Lung (tissue), 13 donors: Measurements from ENCODE around the gene TBC1D8. TPM values are rescaled to one million over a fixed set of nuclear protein-coding genes. Genes with fewer than 3 reads are reported as not detected.

Source experiments
- ATAC-seq: fragments of 200-7000 bp; cut with Tn5 transposase; one replicate; pipeline ENCODE4 v1.9.1; 2020; ENCODE audit warnings: moderate number of reproducible peaks; ENCODE audit not compliant: insufficient read depth, low FRiP score
- DNase-seq, 3 donors: peaks; one replicate each; pipeline ENCODE4 v3.0.0-alpha.2; 2013 to 2017
- H3K27ac ChIP-seq, 2 donors: one replicate each; pipeline ENCODE4 v1.5.1; 2013; ENCODE audit warnings: mild to moderate bottlenecking in 2 of 2, moderate library complexity in 2 of 2, control low read depth in 1 of 2, inconsistent platforms in 1 of 2, low read depth in 1 of 2, low read length in 1 of 2
- H3K27me3 ChIP-seq, 3 donors: one replicate each; pipeline ENCODE4 v1.5.1; 2013; ENCODE audit warnings: low read length in 2 of 3; ENCODE audit not compliant: control insufficient read depth in 3 of 3, insufficient read depth in 3 of 3
- H3K36me3 ChIP-seq, 4 donors: one replicate each; pipeline ENCODE4 v1.5.1; 2013; ENCODE audit warnings: low read length in 4 of 4, mild to moderate bottlenecking in 1 of 4, moderate library complexity in 1 of 4; ENCODE audit not compliant: control insufficient read depth in 4 of 4, insufficient read depth in 4 of 4
- H3K4me1 ChIP-seq, 5 donors: one replicate each; pipeline ENCODE4 v1.5.1; 2013; ENCODE audit warnings: low read length in 5 of 5, mild to moderate bottlenecking in 2 of 5, moderate library complexity in 1 of 5; ENCODE audit not compliant: control insufficient read depth in 5 of 5, insufficient read depth in 5 of 5
- H3K4me3 ChIP-seq: one replicate; pipeline ENCODE4 v1.5.1; 2013; ENCODE audit warnings: mild to moderate bottlenecking, control low read depth, moderate library complexity
- H3K9ac ChIP-seq, 2 donors: one replicate each; pipeline ENCODE4 v1.5.1; 2013; ENCODE audit warnings: low read length in 2 of 2, control low read depth in 1 of 2; ENCODE audit not compliant: insufficient read depth in 1 of 2
- H3K9me3 ChIP-seq, 4 donors: one replicate each; pipeline ENCODE4 v1.5.1; 2013; ENCODE audit warnings: low read length in 3 of 4, mild to moderate bottlenecking in 1 of 4, moderate library complexity in 1 of 4; ENCODE audit not compliant: control insufficient read depth in 4 of 4, insufficient read depth in 3 of 4
- WGBS, 2 donors: extraction: QIAGEN DNeasy Blood & Tissue Kit; methylation state at CpG; one replicate each; pipeline ENCODE4 v1.1.7; 2013; 5-methylcytosine and 5-hydroxymethylcytosine counted together
- polyA plus RNA-seq, 2 donors: library from polyadenylated mRNA; stranded (reverse); fragments of 200-250 nt; gene quantifications; one replicate each; pipeline ENCODE4 v1.2.1, GENCODE V29; 2013
- small RNA-seq: library from RNA; depleted of rRNA; stranded (forward); fragments of <200 nt; gene quantifications from one replicate; pipeline ENCODE3, GENCODE V24; 2014; ENCODE audit warnings: low replicate concordance
- total RNA-seq, 2 donors: library from RNA; depleted of rRNA in 1 of 2; stranded (reverse); fragments of >200 nt in 1 of 2; gene quantifications; one replicate each; pipeline ENCODE4 v1.2.1, GENCODE V29; 2014 to 2021
- TF ChIP-seq, protein P1 (sequence below): IDR thresholded peaks from 2 replicates; pipeline ENCODE4 v1.5.1; 2012; ENCODE audit warnings: mild to moderate bottlenecking; ENCODE audit errors: control extremely low read depth, extremely low read depth
- donor health status: control.
- donor health status: control.
- donor health status: Bipolar disorder and iron deficiency.
- donor health status: healthy.
- donor health status: DM: yes; HTN: yes; CAD: no.

The TBC1D8 gene
- total and polyA plus RNA-seq, 4 donors = 15.8 to 40.7 (median 29.7) TPM

GRCh38 chr2:100957996-100958653 is 193.1 kb downstream of the TBC1D8 start:
- Histone ChIP-seq H3K4me3 (no peak overlapping the region), H3K9me3 (peaks cover 0 to 3% (median 0%) of the 10 kb centered on the region in 4 donors), H3K36me3 (no peaks in the 10 kb centered on the region), H3K9ac (peak overlapping the region in 1 of 2 donors; percentile 49), H3K27ac (peak overlapping the region in 1 of 2 donors; percentile 54), H3K27me3 (no peaks in the 10 kb centered on the region), H3K4me1 (peaks cover 0 to 11% (median 6%) of the 10 kb centered on the region in 5 donors)
- WGBS, 2 donors = 59 to 79% methylated on average over 16 of the region's 16 CpGs
- TF ChIP-seq, protein P1, sequence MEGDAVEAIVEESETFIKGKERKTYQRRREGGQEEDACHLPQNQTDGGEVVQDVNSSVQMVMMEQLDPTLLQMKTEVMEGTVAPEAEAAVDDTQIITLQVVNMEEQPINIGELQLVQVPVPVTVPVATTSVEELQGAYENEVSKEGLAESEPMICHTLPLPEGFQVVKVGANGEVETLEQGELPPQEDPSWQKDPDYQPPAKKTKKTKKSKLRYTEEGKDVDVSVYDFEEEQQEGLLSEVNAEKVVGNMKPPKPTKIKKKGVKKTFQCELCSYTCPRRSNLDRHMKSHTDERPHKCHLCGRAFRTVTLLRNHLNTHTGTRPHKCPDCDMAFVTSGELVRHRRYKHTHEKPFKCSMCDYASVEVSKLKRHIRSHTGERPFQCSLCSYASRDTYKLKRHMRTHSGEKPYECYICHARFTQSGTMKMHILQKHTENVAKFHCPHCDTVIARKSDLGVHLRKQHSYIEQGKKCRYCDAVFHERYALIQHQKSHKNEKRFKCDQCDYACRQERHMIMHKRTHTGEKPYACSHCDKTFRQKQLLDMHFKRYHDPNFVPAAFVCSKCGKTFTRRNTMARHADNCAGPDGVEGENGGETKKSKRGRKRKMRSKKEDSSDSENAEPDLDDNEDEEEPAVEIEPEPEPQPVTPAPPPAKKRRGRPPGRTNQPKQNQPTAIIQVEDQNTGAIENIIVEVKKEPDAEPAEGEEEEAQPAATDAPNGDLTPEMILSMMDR = no peak
- ATAC-seq = peak; percentile 82
- DNase-seq = peak; percentile 26 to 85 (median 61)

Small RNAs within 50 kb of the gene (small RNA-seq; reads per million reads assigned to genes)
- gene BBIP1P1 = not detected

Other genes with a start within 250 kb of the TBC1D8 start
- gene RPL31, start 149.1 kb downstream of the TBC1D8 start, total RNA-seq = 1,000 to 10,000 TPM; 1,020 to 1,101 TPM
- gene RPL31, start 149.1 kb downstream of the TBC1D8 start, polyA plus RNA-seq = 1,000 to 10,000 TPM; 3,995 to 6,954 TPM
- 10 to 100 TPM; 23.7 to 32.5 TPM for gene CNOT11, start 101.5 kb upstream of the TBC1D8 start, total RNA-seq
- gene CNOT11, start 101.5 kb upstream of the TBC1D8 start, polyA plus RNA-seq = 10 to 100 TPM; 16.4 to 23.7 TPM
- 100 to 1,000 TPM in 1 of 2 donors, 10 to 100 TPM in 1; 92.2 to 106 TPM for gene RNF149, start 157.3 kb upstream of the TBC1D8 start, total RNA-seq
- 10 to 100 TPM; 46.7 to 94.5 TPM for gene RNF149, start 157.3 kb upstream of the TBC1D8 start, polyA plus RNA-seq
- under 1 TPM in 1 of 2 donors, not detected in 1; 0.67 TPM for gene CREG2, start 236.1 kb upstream of the TBC1D8 start, total RNA-seq
- gene CREG2, start 236.1 kb upstream of the TBC1D8 start, polyA plus RNA-seq = under 1 TPM; 0.06 to 0.08 TPM